ENCODE data around the gene RFESD. TPM values are rescaled to one million over a fixed set of nuclear protein-coding genes. Genes with fewer than 3 reads are reported as not detected.
"Not testable (repeated sequence)": the region's sequence is repeated elsewhere in the genome, so short reads cannot be mapped to it uniquely, and the experiment has no call there.

RFESD gene
- total RNA-seq, 4 donors from 2014 or later: 1.1 to 1.4 TPM; not detected in 2

DNA sequence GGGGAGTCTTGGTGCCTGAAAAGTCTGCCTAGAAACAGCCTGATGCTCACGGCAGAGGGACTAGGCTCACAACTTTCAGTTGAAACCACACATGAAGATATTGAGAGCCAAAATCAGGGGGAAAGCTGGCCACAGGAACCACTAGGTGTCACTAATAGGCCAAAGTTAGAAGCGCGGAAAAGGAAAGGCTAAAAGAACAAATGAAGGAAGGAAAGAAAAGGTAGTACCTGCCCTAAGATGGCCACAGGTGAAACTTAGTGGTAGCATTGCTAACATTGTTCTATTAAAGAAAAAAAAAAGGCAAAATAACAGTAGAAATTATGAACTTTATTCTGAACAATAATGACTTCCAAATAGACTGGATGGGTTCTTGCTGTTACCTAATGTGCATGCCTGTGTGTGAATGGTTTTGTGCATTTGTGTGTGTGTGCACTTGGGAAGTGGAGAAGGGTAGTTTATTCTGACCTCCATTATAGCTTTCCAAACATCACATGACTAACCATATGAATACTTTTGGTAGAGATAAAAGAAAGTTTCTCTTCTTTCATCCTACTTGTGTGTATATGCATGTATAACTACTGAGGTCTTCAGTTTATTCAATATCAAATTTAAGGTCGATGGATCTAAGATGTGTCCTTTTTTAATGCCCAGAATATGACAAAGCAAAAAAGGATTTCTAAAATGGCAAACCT lies 2.1 kb upstream of the RFESD start:
- peak overlapping the region; percentile 96 to 98 (median 97) for H3K27ac ChIP-seq

DNA sequence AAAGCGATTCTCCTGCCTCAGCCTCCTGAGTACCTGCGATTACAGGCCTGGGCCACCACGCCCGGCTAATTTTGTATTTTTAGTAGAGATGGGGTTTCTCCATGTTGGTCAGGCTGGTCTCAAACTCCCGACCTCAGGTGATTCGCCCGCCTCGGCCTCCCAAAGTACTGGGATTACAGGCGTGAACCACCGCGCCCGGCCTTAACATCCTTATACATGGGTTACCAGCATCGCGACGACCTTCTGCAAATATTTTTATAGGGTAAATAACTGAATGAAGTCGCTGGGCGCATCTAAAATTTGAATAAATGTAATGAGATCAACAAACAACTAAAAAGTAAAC lies 380 bp upstream of the RFESD start:
- Histone ChIP-seq H3K27ac (peak overlapping the region; percentile 96 to 98 (median 97)), H3K4me1 (peaks cover 10 to 27% (median 16%) of the 10 kb centered on the region in 4 donors), H3K4me3 (peak overlapping the region in 1 of 4 donors; percentile 63)
- H3K27me3 ChIP-seq, DNase-seq, H3K9me3 ChIP-seq, H3K36me3 ChIP-seq: not testable (repeated sequence)
- in situ Hi-C loops (cut with MboI; ENCODE audit: low pct_ligation_motif_present in 1 of 4, low pct_unique_long_range_greater_than_20kb in 1 of 4, low sequenced_read_pairs in 3 of 4) (loop anchor here in 1 of 4 donors (25.0 kb wide), 1 partner anchor 691 kb away; no protein-coding TSS in a partner anchor), intact Hi-C loops (cut with DNase I; ENCODE audit: low total_unique reads) (loop anchor here (10.0 kb wide), 1 partner anchor 199 kb away; no protein-coding TSS in a partner anchor)
- WGBS, 2 donors (ENCODE audit: low coverage in 1 of 2): 69% methylated on average over 17 of the region's 17 CpGs; no CpG with 5 or more reads in 1 of the 2 donors

More for the DNA sequence above, 2.1 kb upstream of the RFESD start:
- H3K9me3 ChIP-seq: no peaks in the 10 kb centered on the region
- 15 to 20% methylated on average over 3 to 4 of the region's 4 CpGs for WGBS, 2 donors (ENCODE audit: low coverage in 1 of 2)
- intact Hi-C loops (cut with DNase I; ENCODE audit: low total_unique reads) (loop anchor here (10.0 kb wide), 1 partner anchor 200 kb away; no protein-coding TSS in a partner anchor), in situ Hi-C loops (cut with MboI; ENCODE audit: low pct_ligation_motif_present in 1 of 4, low pct_unique_long_range_greater_than_20kb in 1 of 4, low sequenced_read_pairs in 3 of 4) (loop anchor here in 1 of 4 donors (25.0 kb wide), 1 partner anchor 693 kb away; no protein-coding TSS in a partner anchor)
- H3K27me3 ChIP-seq: no peaks in the 10 kb centered on the region
- TF ChIP-seq POLR2AphosphoS5 (IDR thresholded peaks at IDR 0.05) (peak in 1 of 3 donors; percentile 5), EP300 (IDR thresholded peaks at IDR 0.05; ENCODE audit: low read depth) (no peak), POLR2A (IDR thresholded peaks at IDR 0.05) (no peak)
- TF ChIP-seq, protein P1, sequence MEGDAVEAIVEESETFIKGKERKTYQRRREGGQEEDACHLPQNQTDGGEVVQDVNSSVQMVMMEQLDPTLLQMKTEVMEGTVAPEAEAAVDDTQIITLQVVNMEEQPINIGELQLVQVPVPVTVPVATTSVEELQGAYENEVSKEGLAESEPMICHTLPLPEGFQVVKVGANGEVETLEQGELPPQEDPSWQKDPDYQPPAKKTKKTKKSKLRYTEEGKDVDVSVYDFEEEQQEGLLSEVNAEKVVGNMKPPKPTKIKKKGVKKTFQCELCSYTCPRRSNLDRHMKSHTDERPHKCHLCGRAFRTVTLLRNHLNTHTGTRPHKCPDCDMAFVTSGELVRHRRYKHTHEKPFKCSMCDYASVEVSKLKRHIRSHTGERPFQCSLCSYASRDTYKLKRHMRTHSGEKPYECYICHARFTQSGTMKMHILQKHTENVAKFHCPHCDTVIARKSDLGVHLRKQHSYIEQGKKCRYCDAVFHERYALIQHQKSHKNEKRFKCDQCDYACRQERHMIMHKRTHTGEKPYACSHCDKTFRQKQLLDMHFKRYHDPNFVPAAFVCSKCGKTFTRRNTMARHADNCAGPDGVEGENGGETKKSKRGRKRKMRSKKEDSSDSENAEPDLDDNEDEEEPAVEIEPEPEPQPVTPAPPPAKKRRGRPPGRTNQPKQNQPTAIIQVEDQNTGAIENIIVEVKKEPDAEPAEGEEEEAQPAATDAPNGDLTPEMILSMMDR (IDR thresholded peaks at IDR 0.05): peak; percentile 67 to 75 (median 70)
- peak; percentile 63 for DNase-seq
- H3K36me3 ChIP-seq: no peaks in the 10 kb centered on the region
- peaks cover 10 to 27% (median 16%) of the 10 kb centered on the region in 4 donors for H3K4me1 ChIP-seq
- no peak overlapping the region for H3K4me3 ChIP-seq

DNA sequence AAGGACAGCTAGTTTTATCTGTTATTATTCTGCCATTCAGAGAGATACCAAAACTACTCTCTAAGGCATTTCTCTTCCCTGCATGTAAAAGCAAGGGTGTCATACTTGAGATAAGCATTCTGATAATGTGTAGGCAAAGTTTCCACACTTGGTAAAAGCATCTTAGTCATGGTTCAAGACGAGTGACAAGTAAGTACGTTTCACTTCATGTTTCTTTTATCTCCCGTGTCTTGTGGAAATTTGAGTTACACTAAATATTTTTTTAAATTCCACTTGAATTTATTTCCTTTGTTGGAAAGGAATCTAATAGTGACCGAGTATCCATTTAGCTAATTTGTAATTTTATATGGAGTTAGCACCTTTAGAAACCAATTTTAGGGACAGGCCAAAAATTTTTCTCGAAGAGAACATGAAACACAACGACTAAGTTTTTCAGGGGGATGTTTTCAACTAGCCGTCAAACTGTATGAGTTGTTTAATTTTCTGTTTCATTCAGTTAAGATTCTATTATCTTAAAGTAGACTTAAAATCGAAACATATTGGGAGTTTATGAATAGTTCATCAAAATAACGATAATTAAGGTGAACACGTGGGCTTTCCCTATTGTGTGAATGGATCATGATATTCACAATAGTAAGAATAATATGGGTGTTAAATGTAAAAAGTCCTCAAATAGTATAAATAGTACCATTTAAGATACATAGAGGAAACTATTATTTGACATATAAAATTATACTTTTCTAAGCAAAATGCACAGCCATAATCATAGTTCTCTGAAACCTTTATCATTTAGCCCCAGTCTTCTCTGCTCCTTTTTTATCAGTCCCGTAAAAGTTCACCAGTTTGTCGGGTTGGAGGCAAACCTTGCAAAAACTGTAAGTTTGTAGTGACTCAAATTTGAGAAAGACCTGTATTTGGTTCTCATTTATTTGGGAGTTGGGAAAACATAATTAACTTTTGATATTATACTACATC lies 1.6 kb downstream of the RFESD start:
- TF ChIP-seq, protein P1 (IDR thresholded peaks at IDR 0.05): no peak
- TF ChIP-seq POLR2A (IDR thresholded peaks at IDR 0.05) (no peak), POLR2AphosphoS5 (IDR thresholded peaks at IDR 0.05) (no peak), EP300 (IDR thresholded peaks at IDR 0.05; ENCODE audit: low read depth) (no peak)
- 77 to 80% methylated on average over 12 of the region's 12 CpGs for WGBS, 2 donors (ENCODE audit: low coverage in 1 of 2)
- Histone ChIP-seq H3K27me3 (no peaks in the 10 kb centered on the region), H3K9me3 (no peaks in the 10 kb centered on the region), H3K4me3 (peak overlapping the region in 1 of 4 donors; percentile 63), H3K4me1 (peaks cover 10 to 27% (median 16%) of the 10 kb centered on the region in 4 donors), H3K36me3 (no peaks in the 10 kb centered on the region), H3K27ac (peak overlapping the region; percentile 96 to 98 (median 97))
- intact Hi-C loops (cut with DNase I; ENCODE audit: low total_unique reads): loop anchor here (10.0 kb wide), 1 partner anchor 197 kb away; no protein-coding TSS in a partner anchor
- in situ Hi-C loops (cut with MboI; ENCODE audit: low pct_ligation_motif_present in 1 of 4, low pct_unique_long_range_greater_than_20kb in 1 of 4, low sequenced_read_pairs in 3 of 4): loop anchor here in 1 of 4 donors (25.0 kb wide), 1 partner anchor 689 kb away; no protein-coding TSS in a partner anchor
- DNase-seq: no peak

- no peak overlapping the region for H3K27ac ChIP-seq
- H3K9me3 ChIP-seq: no peaks in the 10 kb centered on the region
- in situ Hi-C loops (cut with MboI; ENCODE audit: low pct_ligation_motif_present in 1 of 4, low pct_unique_long_range_greater_than_20kb in 1 of 4, low sequenced_read_pairs in 3 of 4): loop anchor here in 1 of 4 donors (25.0 kb wide), 1 partner anchor 688 kb away; no protein-coding TSS in a partner anchor
- TF ChIP-seq POLR2AphosphoS5 (IDR thresholded peaks at IDR 0.05) (no peak), POLR2A (IDR thresholded peaks at IDR 0.05) (no peak), EP300 (IDR thresholded peaks at IDR 0.05; ENCODE audit: low read depth) (no peak)
- TF ChIP-seq, protein P1 (IDR thresholded peaks at IDR 0.05): no peak
- DNase-seq: no peak
- intact Hi-C loops (cut with DNase I; ENCODE audit: low total_unique reads): loop anchor here (10.0 kb wide), 1 partner anchor 196 kb away; no protein-coding TSS in a partner anchor
- no peaks in the 10 kb centered on the region for H3K27me3 ChIP-seq
- no peak overlapping the region for H3K4me3 ChIP-seq
- no peaks in the 10 kb centered on the region for H3K36me3 ChIP-seq
- peaks cover 10 to 27% (median 16%) of the 10 kb centered on the region in 4 donors for H3K4me1 ChIP-seq
These were observed 2.7 kb downstream of the RFESD start for GRCh38 chr5:95649274-95649673.
